HG02852 (cell line): Measurements from ENCODE around the gene HLX.

ENCODE experiments used
- ATAC-seq: cut with Tn5 transposase; IDR thresholded peaks from one replicate; pipeline ENCODE4 v1.9.1; 2021; ENCODE audit warnings: mild to moderate bottlenecking, moderate library complexity; ENCODE audit not compliant: unreplicated experiment

HLX gene

GRCh38 chr1:220882061-220882891, 3.0 kb downstream of the HLX start:
- ATAC-seq = no peak

GRCh38 chr1:220884109-220884980, 5.1 kb downstream of the HLX start:
- no peak for ATAC-seq

- no peak for ATAC-seq
Observed at GRCh38 chr1:220884981-220885918, 6.0 kb downstream of the HLX start.

- ATAC-seq = no peak
Observed at GRCh38 chr1:220885971-220886370, 6.7 kb downstream of the HLX start.

- no peak for ATAC-seq
Observed at GRCh38 chr1:220886470-220887201, 7.4 kb downstream of the HLX start.

- no peak for ATAC-seq
Observed at GRCh38 chr1:220887202-220887519, 7.9 kb downstream of the HLX start.

- no peak for ATAC-seq
Observed at GRCh38 chr1:220887520-220888416, 8.5 kb downstream of the HLX start.

GRCh38 chr1:220888417-220888986, 9.3 kb downstream of the HLX start:
- ATAC-seq = no peak

GRCh38 chr1:220889333-220889732, 10.1 kb downstream of the HLX start:
- ATAC-seq = no peak

- no peak for ATAC-seq
Observed at GRCh38 chr1:220889848-220890287, 10.6 kb downstream of the HLX start.

GRCh38 chr1:220890602-220891001, 11.4 kb downstream of the HLX start:
- no peak for ATAC-seq

- ATAC-seq = no peak
Observed at GRCh38 chr1:220891224-220892085, 12.2 kb downstream of the HLX start.

GRCh38 chr1:220892086-220892376, 12.8 kb downstream of the HLX start:
- no peak for ATAC-seq

- ATAC-seq = no peak
Observed at GRCh38 chr1:220892997-220893700, 13.9 kb downstream of the HLX start.

- ATAC-seq = no peak
Observed at GRCh38 chr1:220893701-220894024, 14.4 kb downstream of the HLX start.

GRCh38 chr1:220894025-220894923, 15.0 kb downstream of the HLX start:
- no peak for ATAC-seq

GRCh38 chr1:220894924-220895256, 15.6 kb downstream of the HLX start:
- ATAC-seq = no peak
